Stomach (tissue), 4 donors: ENCODE results near the gene AKAP6.

ENCODE experiments used
- CTCF ChIP-seq, 7 experiments: fragments of 450-650 bp in 4 of 7; fragments of 200-600 bp in 3 of 7; sonication (generic) in 3 of 7; IDR thresholded peaks; one replicate each; pipeline ENCODE4 v1.5.1; 2016 to 2019; ENCODE audit warnings: antibody characterized with exemption in 7 of 7, control low read depth in 2 of 7, mild to moderate bottlenecking in 1 of 7
- POLR2AphosphoS5 ChIP-seq, 3 donors: sonication (generic); formaldehyde crosslinking; IDR thresholded peaks; one replicate each; pipeline ENCODE4 v1.6.1; 2016; ENCODE audit warnings: antibody characterized with exemption in 3 of 3

DNA sequence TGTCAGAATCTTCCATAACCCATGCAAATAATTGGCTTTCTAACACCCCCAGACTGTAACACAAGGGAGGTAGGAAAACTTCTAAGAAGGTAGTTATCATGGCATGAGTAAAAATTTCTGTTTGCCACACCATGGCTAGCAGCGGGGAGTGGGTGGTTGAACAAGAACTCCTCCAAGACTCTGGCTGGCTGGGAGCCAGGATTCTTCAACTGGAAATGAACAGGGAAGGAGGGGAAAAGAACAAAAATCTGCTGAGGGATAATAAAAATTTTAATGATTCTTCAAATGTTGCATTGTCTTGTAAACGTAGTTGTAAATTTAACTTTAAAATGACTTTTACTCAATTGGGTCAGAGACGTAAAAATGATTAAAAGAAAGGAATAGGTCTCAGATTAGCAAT, 78.9 kb downstream of the AKAP6 start:
- TF ChIP-seq CTCF (IDR thresholded peaks at IDR 0.05) (no peak), POLR2AphosphoS5 (IDR thresholded peaks at IDR 0.05) (no peak)
